Measurements from ENCODE around the gene CCS. TPM values are rescaled to one million over a fixed set of nuclear protein-coding genes. Genes with fewer than 3 reads are reported as not detected.
"Not testable (repeated sequence)": the region's sequence is repeated elsewhere in the genome, so short reads cannot be mapped to it uniquely, and the experiment has no call there.

The CCS gene
- total RNA-seq, 1 donor from 2014 or later: 58.0 TPM

DNA sequence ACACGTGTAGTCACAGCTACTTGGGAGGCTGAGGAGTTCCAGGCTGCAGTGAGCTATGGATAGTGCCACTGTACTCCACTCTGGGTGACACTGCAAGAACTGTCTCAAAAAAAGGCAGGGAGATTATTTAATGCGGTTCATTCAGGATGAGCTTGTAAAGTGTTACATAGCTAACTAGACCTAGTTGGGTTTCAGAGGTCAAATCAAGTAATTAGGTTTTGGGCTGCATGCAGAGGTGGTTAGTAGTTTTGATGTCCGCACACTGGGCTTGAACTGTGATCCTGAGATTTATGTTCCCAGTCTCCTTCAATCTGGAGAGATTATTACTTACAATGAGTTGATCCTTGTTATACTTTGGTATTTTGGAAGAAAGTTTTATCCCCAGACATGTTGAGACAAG lies 43.4 kb downstream of the CCS start:
- Mint-ChIP-seq H3K36me3 (peaks cover 36% of the 10 kb centered on the region), H3K27me3 (no peaks in the 10 kb centered on the region), H3K4me1 (ENCODE audit: unreplicated experiment) (peaks cover 30% of the 10 kb centered on the region), H3K9me3 (no peaks in the 10 kb centered on the region), H3K27ac (peak overlapping the region; percentile 69), H3K4me3 (peak overlapping the region; percentile 43)
- TF ChIP-seq, protein P1, sequence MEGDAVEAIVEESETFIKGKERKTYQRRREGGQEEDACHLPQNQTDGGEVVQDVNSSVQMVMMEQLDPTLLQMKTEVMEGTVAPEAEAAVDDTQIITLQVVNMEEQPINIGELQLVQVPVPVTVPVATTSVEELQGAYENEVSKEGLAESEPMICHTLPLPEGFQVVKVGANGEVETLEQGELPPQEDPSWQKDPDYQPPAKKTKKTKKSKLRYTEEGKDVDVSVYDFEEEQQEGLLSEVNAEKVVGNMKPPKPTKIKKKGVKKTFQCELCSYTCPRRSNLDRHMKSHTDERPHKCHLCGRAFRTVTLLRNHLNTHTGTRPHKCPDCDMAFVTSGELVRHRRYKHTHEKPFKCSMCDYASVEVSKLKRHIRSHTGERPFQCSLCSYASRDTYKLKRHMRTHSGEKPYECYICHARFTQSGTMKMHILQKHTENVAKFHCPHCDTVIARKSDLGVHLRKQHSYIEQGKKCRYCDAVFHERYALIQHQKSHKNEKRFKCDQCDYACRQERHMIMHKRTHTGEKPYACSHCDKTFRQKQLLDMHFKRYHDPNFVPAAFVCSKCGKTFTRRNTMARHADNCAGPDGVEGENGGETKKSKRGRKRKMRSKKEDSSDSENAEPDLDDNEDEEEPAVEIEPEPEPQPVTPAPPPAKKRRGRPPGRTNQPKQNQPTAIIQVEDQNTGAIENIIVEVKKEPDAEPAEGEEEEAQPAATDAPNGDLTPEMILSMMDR (conservative IDR thresholded peaks at IDR 0.05): no peak
- no peak for DNase-seq (ENCODE audit: extremely low spot score, unreplicated experiment)

DNA sequence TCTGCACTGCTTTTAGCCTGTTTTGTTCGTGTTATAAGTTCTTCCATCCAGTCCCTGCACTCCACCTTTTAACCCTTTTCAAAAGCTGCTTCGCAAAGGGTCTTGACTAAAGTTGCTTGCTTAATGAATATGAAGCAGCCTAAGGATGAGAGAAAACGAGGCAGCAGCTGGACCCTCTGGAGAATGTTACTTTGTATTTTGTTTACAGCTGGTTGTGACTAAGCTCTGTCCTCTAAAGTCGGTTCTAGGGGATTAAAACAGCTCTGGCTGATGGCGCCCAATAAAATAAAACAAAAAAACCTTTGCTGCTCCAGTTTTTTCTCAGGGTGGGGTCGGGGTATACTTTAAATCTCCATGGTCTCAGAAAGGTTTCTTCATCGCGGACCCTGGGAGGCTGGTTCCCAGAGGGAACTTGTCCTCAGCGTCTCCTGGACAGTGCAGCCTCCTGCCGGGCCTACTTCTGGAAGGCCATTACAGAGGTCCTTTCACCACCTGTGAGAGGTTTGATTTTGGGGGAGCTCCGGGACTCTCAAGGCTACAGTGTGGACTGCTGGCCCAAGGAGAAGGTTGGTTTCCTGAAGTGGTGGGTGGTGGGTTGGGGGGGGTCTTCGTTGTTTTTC lies 44.7 kb downstream of the CCS start:
- TF ChIP-seq, protein P1 (conservative IDR thresholded peaks at IDR 0.05): no peak
- no peak for DNase-seq (ENCODE audit: extremely low spot score, unreplicated experiment)
- peaks cover 36% of the 10 kb centered on the region for H3K36me3 Mint-ChIP-seq
- H3K4me3 Mint-ChIP-seq: peak overlapping the region; percentile 99
- H3K9me3 Mint-ChIP-seq: no peaks in the 10 kb centered on the region
- no peaks in the 10 kb centered on the region for H3K27me3 Mint-ChIP-seq
- peaks cover 40% of the 10 kb centered on the region for H3K4me1 Mint-ChIP-seq (ENCODE audit: unreplicated experiment)
- H3K27ac Mint-ChIP-seq: peak overlapping the region; percentile 99

DNA sequence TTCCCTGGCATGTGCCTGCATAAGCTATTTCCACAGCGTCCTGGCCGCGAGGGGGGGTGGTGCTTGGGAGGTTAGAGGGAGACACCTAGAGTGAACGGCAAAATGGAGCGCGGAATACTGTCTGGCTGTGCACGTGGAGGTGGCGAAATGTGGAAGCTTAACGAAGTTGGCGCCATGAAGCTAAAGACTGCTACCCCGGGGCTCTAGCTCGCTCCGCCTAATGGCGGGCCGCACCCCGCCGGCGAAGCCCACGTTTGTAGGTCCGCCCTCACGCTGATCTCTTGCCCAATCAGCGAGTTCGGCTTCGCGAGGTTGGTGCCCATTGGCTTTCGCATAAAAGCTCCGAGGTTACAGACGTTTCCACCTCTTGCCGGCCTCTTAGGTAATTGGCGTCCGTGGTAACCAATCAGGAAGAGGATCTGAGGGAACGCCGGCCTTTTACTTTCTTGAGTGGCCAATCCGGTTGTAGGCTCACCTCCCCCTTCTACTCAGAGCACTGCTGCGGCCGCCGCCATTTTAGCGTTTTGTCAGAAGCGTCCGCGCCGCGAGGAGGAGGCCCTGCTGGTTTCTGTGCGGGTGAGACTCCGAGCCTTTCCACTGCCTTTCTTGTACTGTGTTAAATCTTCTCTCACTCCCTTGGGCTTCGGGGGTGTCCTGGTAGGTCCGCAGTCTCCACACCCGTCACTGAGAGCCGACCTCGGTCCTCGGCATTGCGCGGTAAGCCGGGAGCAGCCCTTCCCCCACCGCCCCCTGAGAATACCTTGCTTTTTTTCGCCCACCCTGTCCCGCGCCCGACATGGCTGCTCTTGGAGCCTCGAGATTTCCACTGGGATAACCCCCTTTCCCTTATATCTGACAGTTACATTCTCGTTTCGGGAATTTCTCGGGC lies 45.4 kb downstream of the CCS start, which contains the start of gene RBM4:
Gene RBM4, plus strand, starts transcription at position 527 of the 889 bp plus-strand sequence. CDS start 1,009 bp downstream, outside the sequence.
- Mint-ChIP-seq H3K4me1 (ENCODE audit: unreplicated experiment) (peaks cover 48% of the 10 kb centered on the region), H3K36me3 (peaks cover 44% of the 10 kb centered on the region), H3K27ac (peak within 1 kb of the TSS; percentile 99), H3K9me3 (no peaks in the 10 kb centered on the region), H3K27me3 (no peaks in the 10 kb centered on the region), H3K4me3 (peak within 1 kb of the TSS; percentile 99)
- TF ChIP-seq, protein P1 (conservative IDR thresholded peaks at IDR 0.05): peak; percentile 17
- peak; percentile 96 for DNase-seq (ENCODE audit: extremely low spot score, unreplicated experiment)

DNA sequence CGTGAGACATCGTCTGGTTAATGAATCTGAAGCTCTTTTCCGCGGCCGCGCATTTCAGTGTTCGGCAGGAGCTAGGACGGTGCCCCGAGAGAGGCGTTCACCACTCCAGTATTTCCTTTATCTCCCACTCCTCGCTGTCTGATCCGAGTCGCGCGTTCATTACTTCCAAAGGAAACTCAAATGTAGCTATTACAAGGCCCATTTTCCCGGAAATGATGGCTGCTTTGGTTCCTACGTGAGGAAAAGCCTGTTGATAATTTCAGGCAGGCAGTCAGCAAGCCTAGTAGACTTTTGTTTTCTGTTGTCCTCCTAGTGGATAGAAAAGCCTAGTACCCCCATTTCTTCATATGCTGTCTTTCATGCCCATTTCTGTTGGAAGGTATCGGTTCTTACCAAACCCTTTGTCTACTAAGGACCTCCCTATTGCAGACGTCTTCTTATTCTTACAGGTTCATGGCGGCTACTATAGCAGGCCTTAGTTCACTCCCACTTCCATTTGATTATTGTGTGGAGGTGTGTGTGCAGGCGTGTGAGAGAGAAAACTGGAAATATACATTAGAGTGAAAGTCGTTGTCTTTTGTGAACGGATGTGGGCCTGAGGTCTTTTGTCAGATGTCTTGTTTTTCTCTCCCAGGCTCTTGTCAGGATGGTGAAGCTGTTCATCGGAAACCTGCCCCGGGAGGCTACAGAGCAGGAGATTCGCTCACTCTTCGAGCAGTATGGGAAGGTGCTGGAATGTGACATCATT lies 46.3 kb downstream of the CCS start:
- peak overlapping the region; percentile 99 for H3K4me3 Mint-ChIP-seq
- H3K27me3 Mint-ChIP-seq: no peaks in the 10 kb centered on the region
- no peaks in the 10 kb centered on the region for H3K9me3 Mint-ChIP-seq
- peak overlapping the region; percentile 99 for H3K27ac Mint-ChIP-seq
- peaks cover 46% of the 10 kb centered on the region for H3K36me3 Mint-ChIP-seq
- no peak for DNase-seq (ENCODE audit: extremely low spot score, unreplicated experiment)
- peaks cover 52% of the 10 kb centered on the region for H3K4me1 Mint-ChIP-seq (ENCODE audit: unreplicated experiment)
- TF ChIP-seq, protein P1 (conservative IDR thresholded peaks at IDR 0.05): peak; percentile 45

DNA sequence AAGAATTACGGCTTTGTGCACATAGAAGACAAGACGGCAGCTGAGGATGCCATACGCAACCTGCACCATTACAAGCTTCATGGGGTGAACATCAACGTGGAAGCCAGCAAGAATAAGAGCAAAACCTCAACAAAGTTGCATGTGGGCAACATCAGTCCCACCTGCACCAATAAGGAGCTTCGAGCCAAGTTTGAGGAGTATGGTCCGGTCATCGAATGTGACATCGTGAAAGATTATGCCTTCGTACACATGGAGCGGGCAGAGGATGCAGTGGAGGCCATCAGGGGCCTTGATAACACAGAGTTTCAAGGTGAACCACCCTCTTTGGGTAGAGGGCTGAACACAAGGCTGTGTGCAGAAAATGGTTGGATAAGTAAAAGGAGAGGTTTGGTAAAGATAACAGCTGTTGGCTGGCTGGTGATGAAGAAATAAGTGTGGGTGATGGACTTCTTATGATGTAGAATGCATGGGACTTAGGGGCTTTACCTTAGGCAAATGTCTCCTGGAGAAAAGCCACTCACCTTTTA lies 46.9 kb downstream of the CCS start:
- peaks cover 46% of the 10 kb centered on the region for H3K36me3 Mint-ChIP-seq
- not testable (repeated sequence) for DNase-seq (ENCODE audit: extremely low spot score, unreplicated experiment); H3K27me3 Mint-ChIP-seq; H3K9me3 Mint-ChIP-seq
- H3K27ac Mint-ChIP-seq: peak overlapping the region; percentile 99
- peak overlapping the region; percentile 99 for H3K4me3 Mint-ChIP-seq
- H3K4me1 Mint-ChIP-seq (ENCODE audit: unreplicated experiment): peaks cover 54% of the 10 kb centered on the region

Data from type B pancreatic cell (in vitro differentiated cells).